Neural cell (in vitro differentiated cells): ENCODE data around the gene CYBRD1. TPM values are rescaled to one million over a fixed set of nuclear protein-coding genes. Genes with fewer than 3 reads are reported as not detected.

ENCODE experiments used
- H2AFZ ChIP-seq: fragments of 200-600, 300-800 bp; sonication (generic), shearing (Covaris generic); 2 replicates; pipeline ENCODE4 v1.6.0; 2014; ENCODE audit warnings: low read depth, mild to moderate bottlenecking, antibody characterized with exemption, low read length, moderate library complexity
- H3F3A ChIP-seq: fragments of 200-600 bp; shearing (Covaris generic); 2 replicates; pipeline ENCODE4 v1.6.1; 2016; ENCODE audit warnings: mild to moderate bottlenecking, moderate library complexity, mixed read lengths, antibody characterized with exemption, low read length; ENCODE audit not compliant: insufficient read depth, poor library complexity, severe bottlenecking
- H3K27ac ChIP-seq: fragments of 200-600, 300-800 bp; sonication (generic), shearing (Covaris generic); 2 replicates; pipeline ENCODE4 v1.5.1; 2014; ENCODE audit warnings: mild to moderate bottlenecking, low read length, moderate library complexity
- H3K27me3 ChIP-seq: fragments of 300-800, 200-600 bp; sonication (generic), shearing (Covaris generic); 2 replicates; pipeline ENCODE4 v1.6.0; 2014; ENCODE audit warnings: mild to moderate bottlenecking, low read depth, low read length, moderate library complexity; ENCODE audit not compliant: insufficient read depth
- H3K36me3 ChIP-seq: fragments of 300-800, 200-600 bp; sonication (generic), shearing (Covaris generic); 2 replicates; pipeline ENCODE4 v1.5.1; 2014; ENCODE audit warnings: mild to moderate bottlenecking, antibody characterized with exemption, low read length, moderate library complexity; ENCODE audit not compliant: insufficient read depth
- H3K4me2 ChIP-seq: fragments of 300-800, 200-600 bp; sonication (generic), shearing (Covaris generic); 2 replicates; pipeline ENCODE4 v1.6.0; 2014; ENCODE audit warnings: mild to moderate bottlenecking, low read length
- H3K4me3 ChIP-seq: fragments of 300-800, 200-600 bp; sonication (generic), shearing (Covaris generic); 2 replicates; pipeline ENCODE4 v1.5.1; 2014; ENCODE audit warnings: mild to moderate bottlenecking, low read length, moderate library complexity
- H3K79me2 ChIP-seq: fragments of 200-600 bp; shearing (Covaris generic); replicated peaks from 2 replicates; pipeline ENCODE4 v1.6.0; 2014; ENCODE audit warnings: mild to moderate bottlenecking, low read length, moderate library complexity; ENCODE audit not compliant: insufficient read depth
- H3K9ac ChIP-seq: fragments of 300-800, 200-600 bp; sonication (generic), shearing (Covaris generic); 2 replicates; pipeline ENCODE4 v1.6.1; 2016; ENCODE audit warnings: mild to moderate bottlenecking, low read length, mixed read lengths
- H3K9me2 ChIP-seq: fragments of 200-600 bp; shearing (Covaris generic); 2 replicates; pipeline ENCODE4 v1.6.1; 2016; ENCODE audit warnings: mild to moderate bottlenecking, low read length, mixed read lengths; ENCODE audit not compliant: insufficient read depth
- H3K9me3 ChIP-seq: fragments of 200-600, 300-800 bp; sonication (generic), shearing (Covaris generic); 2 replicates; pipeline ENCODE4 v1.6.1; 2016; ENCODE audit warnings: mild to moderate bottlenecking, mixed run types, low read length, moderate library complexity, mixed read lengths
- H4K20me1 ChIP-seq: fragments of 200-600 bp; shearing (Covaris generic); 2 replicates; pipeline ENCODE4 v1.6.1; 2016; ENCODE audit warnings: mild to moderate bottlenecking, mixed run types; ENCODE audit not compliant: insufficient read depth
- CTCF ChIP-seq: fragments of 450-650 bp; IDR thresholded peaks from 2 replicates; pipeline ENCODE4 v1.5.1; 2014; ENCODE audit warnings: antibody characterized with exemption, mild to moderate bottlenecking, moderate library complexity; ENCODE audit not compliant: poor library complexity, severe bottlenecking
- EP300 ChIP-seq: fragments of 450-650 bp; conservative IDR thresholded peaks from 2 replicates; pipeline ENCODE4 v1.6.1; 2014; ENCODE audit warnings: antibody characterized with exemption, mild to moderate bottlenecking, moderate library complexity; ENCODE audit not compliant: poor library complexity, severe bottlenecking
- EZH2 ChIP-seq: fragments of 200-600, 300-800 bp; shearing (Covaris generic), sonication (generic); IDR thresholded peaks from 2 replicates; pipeline ENCODE4 v1.6.1; 2014; ENCODE audit warnings: antibody characterized with exemption, low read length, borderline replicate concordance, mild to moderate bottlenecking; ENCODE audit not compliant: insufficient read depth, poor library complexity, severe bottlenecking
- MXI1 ChIP-seq: fragments of 450-650 bp; conservative IDR thresholded peaks from 2 replicates; pipeline ENCODE4 v1.6.1; 2014; ENCODE audit warnings: antibody characterized with exemption, mild to moderate bottlenecking; ENCODE audit not compliant: poor library complexity, severe bottlenecking
- POLR2AphosphoS5 ChIP-seq: IDR thresholded peaks from 2 replicates; pipeline ENCODE4 v1.6.1; 2012
- RAD21 ChIP-seq: fragments of 450-650 bp; conservative IDR thresholded peaks from 2 replicates; pipeline ENCODE4 v1.6.1; 2014; ENCODE audit warnings: antibody characterized with exemption, mild to moderate bottlenecking, moderate library complexity
- REST ChIP-seq: IDR thresholded peaks from 2 replicates; pipeline ENCODE4 v1.6.1; 2012; ENCODE audit warnings: borderline replicate concordance
- SMC3 ChIP-seq: fragments of 450-650 bp; conservative IDR thresholded peaks from 2 replicates; pipeline ENCODE4 v1.6.1; 2014; ENCODE audit warnings: antibody characterized with exemption, mild to moderate bottlenecking, moderate library complexity; ENCODE audit not compliant: poor library complexity
- TAF1 ChIP-seq: IDR thresholded peaks from 2 replicates; pipeline ENCODE4 v1.6.1; 2012; ENCODE audit warnings: low read depth
- polyA plus RNA-seq: library from polyadenylated mRNA; depleted of rRNA; stranded (reverse); fragments of >200 nt; gene quantifications from 2 replicates; pipeline ENCODE4 v1.2.3, GENCODE V29; 2014

Gene CYBRD1
- polyA plus RNA-seq, 1 donor from 2014 or later: 0.10 TPM

GRCh38 chr2:171505374-171505773, 16.9 kb upstream of the CYBRD1 start:
- TF ChIP-seq SMC3 (no peak), REST (no peak), POLR2AphosphoS5 (no peak), CTCF (no peak), EP300 (no peak), MXI1 (no peak), EZH2 (no peak), RAD21 (no peak)
- Histone ChIP-seq H3K4me3 (no peak overlapping the region), H3K27ac (no peak overlapping the region), H3F3A (no peaks in the 10 kb centered on the region), H3K36me3 (no peaks in the 10 kb centered on the region), H2AFZ (no peak overlapping the region), H3K27me3 (no peaks in the 10 kb centered on the region), H3K79me2 (no peaks in the 10 kb centered on the region), H3K9me3 (peaks cover 3% of the 10 kb centered on the region), H3K9ac (no peak overlapping the region), H3K9me2 (no peaks in the 10 kb centered on the region), H4K20me1 (no peaks in the 10 kb centered on the region), H3K4me2 (no peak overlapping the region)

GRCh38 chr2:171509945-171510731, 12.1 kb upstream of the CYBRD1 start:
- no peak overlapping the region for H3K4me3 ChIP-seq
- no peaks in the 10 kb centered on the region for H3K27me3 ChIP-seq
- no peaks in the 10 kb centered on the region for H3F3A ChIP-seq
- H3K36me3 ChIP-seq: no peaks in the 10 kb centered on the region
- no peaks in the 10 kb centered on the region for H3K79me2 ChIP-seq
- TF ChIP-seq REST (no peak), SMC3 (no peak), MXI1 (no peak), TAF1 (no peak), CTCF (no peak), RAD21 (no peak), EP300 (no peak), POLR2AphosphoS5 (no peak), EZH2 (no peak)
- H3K9ac ChIP-seq: no peak overlapping the region
- H3K9me2 ChIP-seq: no peaks in the 10 kb centered on the region
- H4K20me1 ChIP-seq: no peaks in the 10 kb centered on the region
- no peak overlapping the region for H3K27ac ChIP-seq
- no peak overlapping the region for H3K4me2 ChIP-seq
- H2AFZ ChIP-seq: no peak overlapping the region
- no peaks in the 10 kb centered on the region for H3K9me3 ChIP-seq
